Stimulated activated CD4-positive, alpha-beta T cell treated with anti-CD3 and anti-CD28 coated beads, Interleukin-2, amount 100 ng/mL, for 4 hours (primary cell): ENCODE data around the gene ITPR1.

Experiments
- DNase-seq: peaks from one replicate; pipeline ENCODE4 v3.0.0-alpha.2; 2020; ENCODE audit warnings: low read depth

The ITPR1 gene

GRCh38 chr3:4686619-4687018 is 193.5 kb downstream of the ITPR1 start:
- DNase-seq: no peak

GRCh38 chr3:4687167-4687566 is 194.0 kb downstream of the ITPR1 start:
- DNase-seq: no peak

GRCh38 chr3:4687596-4687995 is 194.4 kb downstream of the ITPR1 start:
- no peak for DNase-seq

- DNase-seq: no peak
These were observed 195.3 kb downstream of the ITPR1 start for GRCh38 chr3:4688411-4688810.

GRCh38 chr3:4689021-4689420 is 195.9 kb downstream of the ITPR1 start:
- no peak for DNase-seq

GRCh38 chr3:4690277-4690676 is 197.1 kb downstream of the ITPR1 start:
- no peak for DNase-seq

- DNase-seq: no peak
These were observed 200.5 kb downstream of the ITPR1 start for GRCh38 chr3:4693620-4694019.

GRCh38 chr3:4695846-4696245 is 202.7 kb downstream of the ITPR1 start:
- no peak for DNase-seq

- DNase-seq: no peak
These were observed 203.1 kb downstream of the ITPR1 start for GRCh38 chr3:4696266-4696665.

- DNase-seq: no peak
These were observed 205.1 kb downstream of the ITPR1 start for GRCh38 chr3:4698125-4698821.

GRCh38 chr3:4703054-4703480 is 209.9 kb downstream of the ITPR1 start:
- DNase-seq: no peak

GRCh38 chr3:4704552-4704951 is 211.4 kb downstream of the ITPR1 start:
- DNase-seq: no peak

GRCh38 chr3:4707324-4707723 is 214.2 kb downstream of the ITPR1 start:
- no peak for DNase-seq

GRCh38 chr3:4708230-4708629 is 215.1 kb downstream of the ITPR1 start:
- no peak for DNase-seq

- no peak for DNase-seq
These were observed 216.2 kb downstream of the ITPR1 start for GRCh38 chr3:4709341-4709740.

- DNase-seq: no peak
These were observed 217.0 kb downstream of the ITPR1 start for GRCh38 chr3:4710191-4710590.

GRCh38 chr3:4711680-4711992 is 218.5 kb downstream of the ITPR1 start:
- no peak for DNase-seq

- DNase-seq: no peak
These were observed 219.0 kb downstream of the ITPR1 start for GRCh38 chr3:4712109-4712508.

- no peak for DNase-seq
These were observed 220.9 kb downstream of the ITPR1 start for GRCh38 chr3:4714045-4714444.

GRCh38 chr3:4716266-4716665 is 223.1 kb downstream of the ITPR1 start:
- no peak for DNase-seq

- DNase-seq: no peak
These were observed 223.7 kb downstream of the ITPR1 start for GRCh38 chr3:4716706-4717362.

GRCh38 chr3:4717363-4717740 is 224.2 kb downstream of the ITPR1 start:
- DNase-seq: no peak

GRCh38 chr3:4718179-4718736 is 225.1 kb downstream of the ITPR1 start:
- DNase-seq: no peak

- DNase-seq: no peak
These were observed 225.9 kb downstream of the ITPR1 start for GRCh38 chr3:4719046-4719501.
